Kidney glomerular epithelial cell (primary cell): ENCODE data around the gene PDE9A.

ENCODE experiments used
- DNase-seq: peaks from one replicate; lab custom pipeline; 2025; lab: John Stamatoyannopoulos, UW

The PDE9A gene

DNA sequence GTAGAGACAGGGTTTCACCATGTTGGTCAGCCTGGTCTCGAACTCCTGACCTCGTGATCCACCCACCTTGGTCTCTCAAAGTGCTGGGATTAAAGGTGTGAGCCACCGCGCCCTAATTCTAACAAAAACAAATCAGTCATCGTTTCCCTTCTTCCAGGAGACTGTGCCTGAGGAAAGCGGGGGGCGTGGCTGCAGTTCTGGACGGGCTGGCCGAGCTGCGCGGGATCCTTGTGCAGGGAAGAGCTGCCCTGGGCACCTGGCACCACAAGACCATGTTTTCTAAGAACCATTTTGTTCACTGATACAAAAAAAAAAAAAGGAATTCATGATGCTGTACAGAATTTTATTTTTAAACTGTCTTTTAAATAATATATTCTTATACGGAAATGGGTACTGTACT, 121.7 kb downstream of the PDE9A start:
- DNase-seq: no peak

- DNase-seq: no peak
Observed at GRCh38 chr21:42775891-42776290, 122.5 kb downstream of the PDE9A start.

DNA sequence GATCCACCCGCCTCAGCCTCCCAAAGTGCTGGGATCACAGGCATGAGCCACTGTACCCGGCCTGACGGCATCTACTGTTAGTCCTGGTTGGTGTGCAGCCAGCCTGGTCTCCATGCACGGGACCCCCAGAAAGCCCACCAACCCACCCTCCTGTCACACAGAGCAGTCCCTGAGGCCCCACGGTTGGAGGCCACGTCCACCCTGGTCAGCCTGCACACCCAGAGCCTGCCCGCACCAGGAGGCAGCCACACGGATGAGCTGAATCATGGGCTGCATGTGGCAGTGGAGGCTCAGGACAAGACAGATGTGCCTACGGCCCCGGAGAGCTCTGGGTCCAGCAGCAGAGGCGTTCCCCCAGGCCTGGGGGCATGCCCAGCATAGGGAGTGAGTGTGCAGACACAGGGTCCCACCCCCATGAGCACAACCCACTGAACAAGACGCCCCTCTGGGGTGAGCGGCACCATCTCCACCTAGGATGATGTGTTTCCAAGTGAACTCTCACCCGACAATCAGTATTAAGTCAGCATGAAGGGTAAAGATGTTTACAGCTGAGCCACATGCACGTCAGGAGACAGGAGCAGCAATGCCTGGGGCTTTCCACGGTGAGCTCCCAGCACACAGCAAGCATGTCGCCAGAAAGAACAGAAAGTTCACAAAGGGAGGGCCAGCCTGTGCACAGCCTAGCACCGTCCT, 123.8 kb downstream of the PDE9A start:
- no peak for DNase-seq

- DNase-seq: peak; percentile 56
Observed at GRCh38 chr21:42777757-42778344, 124.4 kb downstream of the PDE9A start.

DNA sequence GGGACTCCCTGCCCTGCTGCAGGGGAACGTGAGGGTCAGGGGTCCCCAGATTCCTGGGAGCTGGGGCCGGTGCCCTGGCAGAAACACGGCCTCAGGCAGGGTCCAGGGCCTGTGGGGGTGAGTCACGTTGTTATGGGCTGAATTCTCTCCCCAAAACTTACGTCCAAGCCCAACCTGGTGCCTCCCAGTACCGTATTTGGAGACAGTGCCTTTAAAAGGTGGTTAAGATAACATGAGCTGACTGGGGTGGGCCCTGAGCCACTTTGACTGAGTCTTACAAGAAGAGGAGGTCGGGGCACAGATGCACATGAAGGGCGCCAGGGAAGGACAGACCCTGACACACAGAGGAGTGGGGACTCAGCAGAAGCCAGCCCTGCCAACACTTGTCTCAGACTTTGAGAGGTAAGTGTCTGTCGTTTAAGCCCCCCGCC, 126.0 kb downstream of the PDE9A start:
- DNase-seq: no peak

DNA sequence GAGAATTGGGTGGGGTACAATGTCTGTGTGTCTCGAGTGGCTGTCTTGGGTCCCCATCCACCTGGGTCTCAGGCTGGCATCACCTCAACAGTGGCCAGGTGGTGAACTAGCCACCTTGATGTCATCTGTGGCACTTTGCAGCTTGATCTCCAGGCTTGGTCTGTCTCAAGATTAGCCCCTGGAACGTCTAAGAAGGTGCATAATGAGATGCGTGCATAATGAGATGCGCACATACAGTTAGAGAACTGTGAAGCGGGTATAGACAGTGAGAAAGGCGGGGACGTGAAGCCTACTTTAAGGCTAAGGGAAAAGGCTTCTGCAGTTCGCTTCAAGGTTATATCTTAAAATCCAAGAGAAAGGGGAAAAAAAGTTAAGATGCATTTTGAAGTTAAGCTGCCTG, 127.2 kb downstream of the PDE9A start:
- DNase-seq: no peak

GRCh38 chr21:42781150-42781970, 127.9 kb downstream of the PDE9A start:
- no peak for DNase-seq

DNA sequence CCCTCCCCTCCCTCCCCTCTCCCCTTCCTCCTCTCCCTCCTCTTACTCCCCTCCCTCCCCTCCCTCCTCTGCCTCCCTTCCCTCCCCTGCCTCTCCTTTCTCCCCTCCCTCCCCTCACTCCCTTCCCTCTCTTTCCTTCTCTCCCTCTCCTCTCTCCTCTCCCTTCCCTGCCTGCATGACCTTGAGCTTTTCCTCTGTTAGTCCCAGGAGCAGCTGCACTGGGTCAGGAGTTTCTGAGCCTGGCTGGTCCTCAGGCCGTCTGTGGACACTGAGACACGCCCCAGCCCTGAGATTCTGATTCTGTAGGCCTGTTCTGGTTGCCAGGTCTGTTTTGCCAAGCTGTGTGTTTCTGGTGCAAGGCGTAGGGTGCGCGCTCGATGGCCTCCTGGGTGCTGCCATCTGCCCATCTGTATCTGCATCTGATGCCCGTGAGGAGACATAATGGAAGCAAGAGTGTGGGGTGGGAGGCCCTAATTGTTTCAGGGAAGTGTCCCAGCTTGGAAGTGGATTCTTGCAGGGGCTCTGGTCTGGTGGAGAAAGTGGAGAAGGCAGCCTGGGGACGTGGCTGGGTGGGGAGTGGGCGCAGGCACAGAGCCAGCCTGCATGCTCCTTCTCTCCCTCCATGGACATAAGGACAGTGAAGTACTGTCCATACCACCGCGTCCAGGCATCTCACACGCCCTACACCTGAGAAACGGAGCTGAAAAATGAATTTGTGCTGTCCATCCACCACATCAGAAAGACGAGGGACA, 128.7 kb downstream of the PDE9A start:
- DNase-seq: no peak

GRCh38 chr21:42782723-42783242, 129.4 kb downstream of the PDE9A start:
- no peak for DNase-seq

GRCh38 chr21:42784276-42784675, 130.9 kb downstream of the PDE9A start:
- no peak for DNase-seq

DNA sequence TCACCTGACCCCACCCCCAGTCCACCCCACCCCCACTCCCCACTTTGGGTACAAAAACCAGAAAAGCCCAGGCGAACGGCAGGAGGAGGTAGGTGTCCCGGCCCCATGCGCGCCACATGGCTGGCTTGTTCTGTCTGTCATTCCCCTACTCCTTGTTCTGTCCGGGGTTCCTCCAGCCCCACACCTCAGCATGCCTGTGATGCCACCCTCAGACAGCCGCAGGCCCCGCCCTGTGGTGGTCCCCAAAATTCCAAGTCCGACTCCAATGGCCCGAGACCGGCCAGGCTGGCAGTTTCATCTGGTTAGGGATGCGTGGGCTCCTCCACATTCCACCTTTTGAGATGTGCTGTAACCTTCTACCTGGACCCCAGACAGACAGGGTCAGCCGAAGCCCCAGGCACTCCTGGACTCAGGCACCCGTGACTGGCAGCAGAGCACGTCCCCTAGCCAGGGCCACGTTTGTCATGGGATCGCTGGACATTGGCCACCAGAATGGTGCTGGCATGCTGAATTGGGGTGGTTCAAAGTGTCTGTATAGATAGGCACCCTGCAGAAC, 131.6 kb downstream of the PDE9A start:
- DNase-seq: no peak

DNA sequence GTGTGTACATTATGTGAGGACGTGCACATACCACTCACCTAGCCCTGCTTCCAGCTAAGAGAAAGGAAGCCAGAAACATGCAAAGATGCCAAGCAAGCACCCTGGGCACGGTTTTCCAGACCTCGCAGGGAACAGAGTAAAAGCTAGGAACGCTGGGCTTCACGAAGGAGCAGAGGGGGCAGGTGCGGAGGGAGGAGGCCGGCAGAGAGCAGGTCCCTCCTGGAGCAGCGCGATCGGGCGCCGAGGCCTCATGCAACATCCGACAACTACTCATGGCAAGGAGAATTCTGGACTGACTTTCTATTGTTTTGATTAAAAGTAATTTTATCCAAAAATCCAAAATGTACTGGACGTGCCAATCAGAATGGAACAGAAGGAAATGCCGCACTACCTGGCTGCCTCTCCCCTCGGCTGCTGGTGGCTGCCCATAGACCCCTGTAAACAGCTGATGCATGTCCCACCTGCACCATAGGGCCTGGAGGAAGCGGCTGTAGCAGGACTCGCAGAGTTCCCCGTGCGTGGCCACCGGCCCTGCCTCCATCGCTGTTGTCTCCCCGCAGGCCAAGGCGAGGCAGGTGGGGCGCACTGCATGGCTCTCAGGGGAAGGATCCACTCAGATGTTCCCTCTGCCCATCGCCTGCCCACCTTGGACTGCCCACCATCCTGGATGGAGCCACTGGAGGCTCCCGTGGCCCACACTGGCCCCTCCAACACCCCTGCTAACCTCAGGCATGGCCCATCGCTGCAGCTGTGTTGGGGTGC, 132.4 kb downstream of the PDE9A start:
- no peak for DNase-seq

DNA sequence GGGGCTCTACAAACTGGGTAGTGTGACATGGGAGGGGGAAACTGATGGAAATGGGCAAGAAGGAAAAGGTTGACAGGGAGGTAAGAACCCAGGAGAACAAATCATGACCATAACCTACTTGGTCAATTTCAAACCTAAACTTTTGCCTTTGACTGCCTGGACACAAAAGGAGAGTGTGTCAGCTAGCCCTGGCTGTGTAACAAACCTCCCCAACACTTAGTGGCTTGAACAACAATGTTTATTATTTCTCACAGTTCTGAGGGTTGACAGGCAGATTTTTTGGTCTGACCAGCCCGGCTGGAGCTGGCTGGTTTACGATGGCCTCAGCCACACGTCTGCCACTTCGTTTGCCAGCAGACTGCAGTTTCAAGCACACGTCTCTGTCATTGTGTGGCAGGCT, 133.5 kb downstream of the PDE9A start:
- DNase-seq: no peak

DNA sequence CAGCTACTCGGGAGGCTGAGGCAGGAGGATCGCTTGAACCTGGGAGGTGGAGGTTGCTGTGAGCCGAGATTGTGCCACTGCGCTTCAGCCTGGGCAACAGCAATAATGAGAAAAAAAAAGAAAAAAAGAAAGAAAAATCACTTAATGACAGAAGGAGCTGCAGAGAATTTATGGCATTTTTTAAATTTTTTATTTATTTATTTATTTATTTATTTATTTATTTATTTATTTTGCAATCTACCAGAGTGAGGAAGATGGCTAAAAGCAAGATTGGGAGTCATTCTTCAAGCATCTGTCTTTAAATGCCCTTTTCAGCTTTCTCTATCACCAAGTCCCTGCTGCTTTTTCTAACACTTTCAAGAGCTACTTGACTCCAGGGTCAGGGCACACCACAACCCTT, 134.2 kb downstream of the PDE9A start:
- DNase-seq: no peak

GRCh38 chr21:42790520-42791065, 137.2 kb downstream of the PDE9A start:
- no peak for DNase-seq

GRCh38 chr21:42793774-42794173, 140.4 kb downstream of the PDE9A start:
- no peak for DNase-seq

GRCh38 chr21:42794551-42794950, 141.1 kb downstream of the PDE9A start:
- DNase-seq: no peak

- DNase-seq: no peak
Observed at GRCh38 chr21:42796327-42797062, 143.1 kb downstream of the PDE9A start.

GRCh38 chr21:42797522-42797921, 144.1 kb downstream of the PDE9A start:
- no peak for DNase-seq

DNA sequence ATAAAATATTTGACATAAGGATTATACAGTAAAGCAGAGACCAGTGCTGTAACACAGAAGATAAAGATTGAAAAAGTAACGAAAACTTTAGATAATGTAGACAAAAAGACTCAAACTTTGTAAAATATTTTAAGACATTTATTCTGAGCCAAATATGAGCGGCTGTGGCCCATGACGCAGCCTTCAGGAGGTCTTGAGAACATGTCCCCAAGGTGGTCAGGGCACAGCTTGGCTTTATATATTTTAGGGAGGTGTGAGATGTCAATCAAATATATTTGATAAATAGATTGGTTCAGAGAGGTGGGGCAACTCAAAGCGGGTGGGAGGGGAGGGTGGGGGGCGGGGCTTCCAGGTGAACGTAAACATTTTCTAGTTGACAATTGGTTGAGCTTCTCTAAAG, 144.7 kb downstream of the PDE9A start:
- DNase-seq: no peak
